ENCODE data around the gene MON1A. TPM values are rescaled to one million over a fixed set of nuclear protein-coding genes. Genes with fewer than 3 reads are reported as not detected.

MON1A gene
- total and polyA plus RNA-seq, 2 of the 8 experiments (the other 6 are each of a cell fraction or from before 2014, with no cell fraction given): 10.3 to 14.1 TPM

DNA sequence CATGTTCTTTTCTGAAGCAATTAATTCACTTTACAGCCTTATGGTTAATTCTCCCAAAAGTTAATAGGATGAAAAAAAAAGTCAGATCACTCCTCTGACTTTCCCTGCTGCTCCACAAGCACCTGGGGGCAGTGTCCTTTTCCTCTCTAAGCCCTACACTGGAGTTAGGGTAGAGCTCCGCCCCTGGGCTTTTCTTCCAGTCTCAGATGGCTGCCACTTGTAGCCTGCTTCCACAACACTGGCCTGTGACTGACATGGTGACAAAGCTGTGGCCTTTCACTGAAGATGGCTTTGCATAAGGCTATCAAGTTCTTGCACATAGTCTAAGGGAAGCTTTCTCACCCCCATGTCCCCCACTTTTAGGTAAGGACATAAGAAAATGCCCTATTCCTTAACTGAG is 1.3 kb upstream of the MON1A start:
- peak in 1 of 2 experiments; percentile 71 for DNase-seq (ENCODE audit: low read depth in 1 of 2, low spot score in 2 of 2)
- H2BK5ac ChIP-seq (ENCODE audit: low read depth, low read length): no peak overlapping the region
- H3K27ac ChIP-seq (ENCODE audit: low read depth, low read length): no peak overlapping the region
- no peak overlapping the region for H3K56ac ChIP-seq (replicated peaks; ENCODE audit: insufficient read length, low read depth, low read length)
- no peaks in the 10 kb centered on the region for H3K79me2 ChIP-seq (ENCODE audit: control insufficient read depth in 1 of 2, insufficient read depth in 2 of 2, low read length in 2 of 2)
- no peak overlapping the region for H2AK5ac ChIP-seq (ENCODE audit: low read depth, low read length)
- 0 out of 2 replicates have a peak overlapping the region, but pooled peaks have one; percentile 1 for H2BK15ac ChIP-seq (ENCODE audit: low read length)
- peak overlapping the region; percentile 95; the same call in 1 of the 2 replicates for H2AFZ ChIP-seq (ENCODE audit: low read length)
- no peak overlapping the region for H2BK20ac ChIP-seq (ENCODE audit: low read length)
- H3K4me2 ChIP-seq (ENCODE audit: insufficient read depth in 1 of 2, low read depth in 2 of 2, low read length in 2 of 2): peak overlapping the region in 1 of 2 experiments; percentile 33; a peak in 2 of 4 replicates
- H3K23me2 ChIP-seq (ENCODE audit: low read depth, low read length): no peaks in the 10 kb centered on the region
- no peaks in the 10 kb centered on the region for H3K79me1 ChIP-seq (ENCODE audit: low read depth, low read length)
- H4K20me1 ChIP-seq (replicated peaks in 1 of 2; ENCODE audit: control insufficient read depth in 1 of 2, insufficient read depth in 2 of 2, low read length in 2 of 2): no peaks in the 10 kb centered on the region
- no peaks in the 10 kb centered on the region for H3K27me3 ChIP-seq (replicated peaks in 1 of 4; ENCODE audit: control insufficient read depth in 3 of 4, extremely low read depth in 1 of 4, insufficient read depth in 3 of 4, low read length in 3 of 4)
- H4K8ac ChIP-seq (ENCODE audit: extremely low read depth, insufficient read depth, low read length): no peak overlapping the region
- no peaks in the 10 kb centered on the region for H3K9me3 ChIP-seq (ENCODE audit: insufficient read depth in 2 of 2, low read depth in 1 of 2, low read length in 1 of 2)
- H3K4me1 ChIP-seq (replicated peaks in 1 of 4; ENCODE audit: control insufficient read depth in 3 of 4, insufficient read depth in 4 of 4, low read length in 3 of 4): peaks cover 2 to 9% (median 5%) of the 10 kb centered on the region in 4 experiments; a peak in 5 of 7 replicates
- H3K18ac ChIP-seq (ENCODE audit: extremely low read depth, low read length): no peak overlapping the region
- H3K14ac ChIP-seq (ENCODE audit: insufficient read length): no peak overlapping the region
- H3K36me3 ChIP-seq (ENCODE audit: control insufficient read depth in 2 of 4, insufficient read depth in 4 of 4, low read length in 3 of 4): no peaks in the 10 kb centered on the region
- POLR2A ChIA-PET (ENCODE audit: partially characterized antibody): interaction anchor here (0.5 to 1.3 kb wide), 4 partner anchors 9 to 274 kb away, joined by 3 to 17 read pairs (median 3); partner anchors contain the start of gene RBM6
- no peak overlapping the region for H3K4me3 ChIP-seq (ENCODE audit: extremely low read depth in 1 of 4, insufficient read depth in 2 of 4, low read depth in 3 of 4, low read length in 4 of 4)
- H3K23ac ChIP-seq (ENCODE audit: insufficient read length): no peak overlapping the region
- no peak overlapping the region for H4K91ac ChIP-seq (replicated peaks; ENCODE audit: insufficient read length, low read length)
- WGBS, 2 experiments (ENCODE audit: extremely low coverage in 1 of 2, insufficient coverage in 1 of 2, insufficient read length in 1 of 2, insufficient replicate concordance in 2 of 2, low coverage in 1 of 2, low lambda C conversion rate in 2 of 2, missing lambda C conversion rate in 1 of 2): 19% methylated on average over 1 of the region's 1 CpG; no CpG with 5 or more reads in 1 of the 2 experiments
- no peak overlapping the region for H3K4ac ChIP-seq (replicated peaks; ENCODE audit: insufficient read length, low read depth, low read length)
- peak; percentile 19 for FAIRE-seq
- peak overlapping the region; percentile 32; the same call in 1 of the 2 replicates for H2BK12ac ChIP-seq (ENCODE audit: low read depth, low read length)
- CTCF ChIA-PET (ENCODE audit: partially characterized antibody): interaction anchor here (0.5 to 4.4 kb wide), 14 partner anchors 9 to 294 kb away, joined by 3 to 36 read pairs (median 4); partner anchors contain the start of gene RBM6
- H4K5ac ChIP-seq (ENCODE audit: insufficient read length, low read depth, low read length): no peak overlapping the region
- no peak overlapping the region for H3K9ac ChIP-seq (replicated peaks in 1 of 4; ENCODE audit: extremely low read depth in 1 of 4, low read depth in 3 of 4, low read length in 3 of 4)
- peak overlapping the region; percentile 7 for H2BK120ac ChIP-seq (replicated peaks; ENCODE audit: low read depth, low read length)
- no peak for TF ChIP-seq SUZ12 (IDR thresholded peaks at IDR 0.05; ENCODE audit: low read length)
- no peak for TF ChIP-seq JUN (IDR thresholded peaks at IDR 0.05; ENCODE audit: low read depth, low read length)
- TF ChIP-seq MAFK (IDR thresholded peaks at IDR 0.05; ENCODE audit: low read depth, low read length): no peak
- TF ChIP-seq SIRT6 (IDR thresholded peaks at IDR 0.05; ENCODE audit: low read length): no peak
- TF ChIP-seq YY1 (IDR thresholded peaks at IDR 0.05; ENCODE audit: low read depth, low read length): 0 out of 2 replicates have a peak, but pooled peaks have one; percentile 20
- no peak for TF ChIP-seq BRCA1 (IDR thresholded peaks at IDR 0.05; ENCODE audit: low read depth, low read length)
- peak; percentile 53; the same call in 1 of the 2 replicates for TF ChIP-seq TAF1 (IDR thresholded peaks at IDR 0.05; ENCODE audit: low read depth, low read length)
- no peak for TF ChIP-seq EGR1 (IDR thresholded peaks at IDR 0.05; ENCODE audit: borderline replicate concordance, low read depth, low read length)
- no peak for TF ChIP-seq TBP (IDR thresholded peaks at IDR 0.05; ENCODE audit: low read depth, low read length)
- no peak for TF ChIP-seq BCL11A (IDR thresholded peaks at IDR 0.05; ENCODE audit: low read depth in 2 of 2, low read length in 2 of 2)
- TF ChIP-seq RFX5 (IDR thresholded peaks at IDR 0.05; ENCODE audit: borderline replicate concordance, low read depth, low read length): no peak
- no peak for TF ChIP-seq TAF7 (optimal IDR thresholded peaks at IDR 0.05; ENCODE audit: borderline replicate concordance, low read depth, low read length)
- no peak for TF ChIP-seq CTBP2 (IDR thresholded peaks at IDR 0.05; ENCODE audit: borderline replicate concordance, insufficient read depth, insufficient read length, low read length)
